CD14-positive monocyte (primary cell): Measurements from ENCODE around the gene APBA2. TPM values are rescaled to one million over a fixed set of nuclear protein-coding genes. Genes with fewer than 3 reads are reported as not detected.

Source experiments
- DNase-seq, 3 donors: peaks; one replicate each; pipeline ENCODE4 v3.0.0-alpha.2; 2011 to 2022
- H2AFZ ChIP-seq: 2 replicates; pipeline ENCODE4 v1.6.0; 2012; ENCODE audit warnings: mild to moderate bottlenecking, low read depth, low read length, inconsistent platforms; ENCODE audit not compliant: insufficient read depth, poor library complexity, severe bottlenecking
- H3K27ac ChIP-seq, 2 donors: 1 replicate in 1 of 2; 2 replicates in 1 of 2; pipeline ENCODE4 v1.5.1; 2012 to 2013; ENCODE audit warnings: low read length in 2 of 2, control low read depth in 1 of 2, inconsistent platforms in 1 of 2, low read depth in 1 of 2, mild to moderate bottlenecking in 1 of 2
- H3K27me3 ChIP-seq, 2 donors: one replicate each; pipeline versions ENCODE4 v1.6.0 to v1.6.1; 2011 to 2013; ENCODE audit warnings: low read length in 2 of 2; ENCODE audit not compliant: control insufficient read depth in 2 of 2, insufficient read depth in 2 of 2
- H3K36me3 ChIP-seq, 2 donors: replicated peaks in 1 of 2; 1 replicate in 1 of 2; 2 replicates in 1 of 2; pipeline versions ENCODE4 v1.5.1 to v1.6.1; 2012 to 2013; ENCODE audit warnings: low read length in 2 of 2, control low read depth in 1 of 2, inconsistent platforms in 1 of 2, mild to moderate bottlenecking in 1 of 2; ENCODE audit not compliant: insufficient read depth in 2 of 2, control insufficient read depth in 1 of 2
- H3K4me1 ChIP-seq, 2 donors: 1 replicate in 1 of 2; 2 replicates in 1 of 2; pipeline versions ENCODE4 v1.5.1 to v1.6.1; 2012 to 2013; ENCODE audit warnings: low read length in 2 of 2, control low read depth in 1 of 2, inconsistent platforms in 1 of 2, mild to moderate bottlenecking in 1 of 2, moderate library complexity in 1 of 2; ENCODE audit not compliant: insufficient read depth in 2 of 2, control insufficient read depth in 1 of 2
- H3K4me2 ChIP-seq: replicated peaks from 2 replicates; pipeline ENCODE3; 2012; ENCODE audit warnings: low read length, moderate library complexity, mild to moderate bottlenecking; ENCODE audit not compliant: poor library complexity, severe bottlenecking; ENCODE audit errors: extremely low read depth
- H3K4me3 ChIP-seq, 3 experiments: fragments of 200-600 bp in 1 of 3; sonication (generic) in 1 of 3; replicated peaks in 1 of 3; 1 replicate in 2 of 3; 2 replicates in 1 of 3; pipeline ENCODE4 v1.5.1; 2011 to 2013; ENCODE audit warnings: low read length in 3 of 3, mild to moderate bottlenecking in 3 of 3, control low read depth in 2 of 3, low read depth in 2 of 3, inconsistent platforms in 1 of 3, moderate library complexity in 1 of 3
- H3K79me2 ChIP-seq: 2 replicates; pipeline ENCODE4 v1.6.0; 2012; ENCODE audit warnings: mild to moderate bottlenecking, control low read depth, inconsistent platforms, low read length, moderate library complexity; ENCODE audit not compliant: insufficient read depth
- H3K9ac ChIP-seq: 2 replicates; pipeline ENCODE4 v1.6.0; 2017; ENCODE audit warnings: low read length, mild to moderate bottlenecking; ENCODE audit not compliant: insufficient read depth, poor library complexity, severe bottlenecking
- H3K9me3 ChIP-seq, 2 donors: replicated peaks in 1 of 2; 1 replicate in 1 of 2; 2 replicates in 1 of 2; pipeline versions ENCODE4 v1.5.1 to v1.6.1; 2012 to 2013; ENCODE audit warnings: low read length in 2 of 2, control low read depth in 1 of 2; ENCODE audit not compliant: control insufficient read depth in 1 of 2, insufficient read depth in 1 of 2
- H4K20me1 ChIP-seq: 2 replicates; pipeline ENCODE4 v1.6.0; 2012; ENCODE audit warnings: mild to moderate bottlenecking, low read length, control low read depth, moderate library complexity; ENCODE audit not compliant: insufficient read depth
- H3K27ac Mint-ChIP-seq, 7 donors: one replicate each; pipeline ENCODE4 v1.8.0; 2020; ENCODE audit warnings: mild to moderate bottlenecking in 7 of 7, mixed read lengths in 7 of 7, moderate library complexity in 6 of 7, inconsistent platforms in 2 of 7
- H3K27me3 Mint-ChIP-seq, 3 donors: one replicate each; pipeline ENCODE4 v1.8.0; 2021 to 2022; ENCODE audit warnings: low read depth in 3 of 3, mild to moderate bottlenecking in 3 of 3, mixed read lengths in 3 of 3, moderate library complexity in 3 of 3, inconsistent platforms in 1 of 3
- H3K36me3 Mint-ChIP-seq, 2 donors: one replicate each; pipeline ENCODE4 v1.8.0; 2020; ENCODE audit warnings: mixed read lengths in 2 of 2, inconsistent platforms in 1 of 2, mild to moderate bottlenecking in 1 of 2
- H3K4me1 Mint-ChIP-seq: one replicate; pipeline ENCODE4 v1.8.0; 2020; ENCODE audit warnings: mild to moderate bottlenecking, mixed read lengths
- H3K4me3 Mint-ChIP-seq, 2 donors: one replicate each; pipeline ENCODE4 v1.8.0; 2020; ENCODE audit warnings: mild to moderate bottlenecking in 2 of 2, mixed read lengths in 2 of 2, moderate library complexity in 1 of 2
- H3K9me3 Mint-ChIP-seq, 7 donors: one replicate each; pipeline ENCODE4 v1.8.0; 2020 to 2022; ENCODE audit warnings: mixed read lengths in 7 of 7, mild to moderate bottlenecking in 6 of 7, moderate library complexity in 6 of 7, inconsistent platforms in 2 of 7
- CTCF ChIP-seq: fragments of 200-600 bp; IDR thresholded peaks from one replicate; pipeline ENCODE4 v1.8.0; 2022; ENCODE audit warnings: antibody characterized with exemption, mild to moderate bottlenecking
- WGBS: methylation state at CpG from one replicate; pipeline ENCODE4 v1.1.5; 2013; ENCODE audit warnings: missing lambda C conversion rate; ENCODE audit not compliant: insufficient coverage; 5-methylcytosine and 5-hydroxymethylcytosine counted together
- intact Hi-C, 2 donors: fragments of 100-400 bp; cut with micrococcal nuclease; formaldehyde crosslinking; loops; one replicate each; pipeline versions ENCODE4 v1.15.0 to v1.15.1; 2023
- polyA plus RNA-seq, 3 donors: library from polyadenylated mRNA; depleted of rRNA in 1 of 3; unstranded in 2 of 3; stranded (reverse) in 1 of 3; fragments of 300-500 nt in 2 of 3; fragments of >200 nt in 1 of 3; fragmentation: Illumina TruSeq in 2 of 3; gene quantifications; 1 replicate in 2 of 3; 2 replicates in 1 of 3; pipeline ENCODE4 v1.2.3, GENCODE V29; 2012 to 2021

APBA2 gene
- polyA plus RNA-seq, 3 donors: 0.30 TPM; not detected in 2

DNA sequence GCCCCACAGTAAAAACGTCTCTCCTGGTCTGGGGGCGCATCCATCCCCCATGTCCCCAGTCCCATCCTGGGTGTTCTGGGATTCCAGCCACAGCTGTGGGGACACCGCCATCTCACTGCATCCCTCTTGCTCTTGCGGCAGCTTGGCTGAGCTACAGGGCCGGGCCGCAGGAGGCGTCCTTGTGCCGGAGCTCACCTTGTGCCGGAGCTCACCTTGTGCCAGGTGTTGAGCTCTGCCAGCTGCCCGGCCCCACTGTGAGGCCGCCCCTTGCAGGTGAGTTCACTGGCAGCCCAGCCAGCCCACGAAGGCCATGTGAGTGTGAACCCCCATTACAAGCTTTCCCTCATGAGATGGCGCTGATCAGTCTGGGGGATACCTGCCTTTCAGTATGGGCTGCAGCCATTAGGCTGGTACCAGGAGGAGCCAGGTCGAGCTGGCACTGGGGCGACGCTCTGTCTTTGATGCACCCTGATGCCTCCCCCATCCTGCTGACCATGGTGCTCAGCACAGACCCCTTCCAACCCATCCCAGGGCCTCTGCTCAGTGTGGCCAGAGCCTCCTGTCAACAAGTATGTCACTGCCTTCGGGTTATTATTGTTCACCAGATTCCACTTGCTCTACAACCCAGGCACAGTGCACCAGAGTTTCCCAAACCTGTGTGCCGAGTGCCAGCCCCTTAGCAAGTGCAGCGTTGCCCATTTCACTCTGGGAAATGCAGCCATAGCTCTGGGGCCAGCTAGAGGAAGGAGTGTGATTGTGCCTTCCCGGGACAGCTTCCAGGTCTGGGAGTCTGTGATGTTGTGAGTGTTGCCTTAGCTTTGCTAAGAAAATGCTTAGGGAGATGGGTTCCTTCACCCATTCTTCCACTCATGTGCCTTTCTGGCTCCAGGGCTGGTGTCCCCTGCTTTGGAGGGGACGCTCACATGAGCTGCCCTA, 105.7 kb downstream of the APBA2 start:
- H3K27ac Mint-ChIP-seq: no peak overlapping the region
- H3K4me1 ChIP-seq: peaks cover 28% of the 10 kb centered on the region in 2 donors
- no peak overlapping the region for H3K9ac ChIP-seq
- H3K36me3 ChIP-seq: no peaks in the 10 kb centered on the region
- no peaks in the 10 kb centered on the region for H3K36me3 Mint-ChIP-seq
- H3K4me3 Mint-ChIP-seq: no peak overlapping the region
- no peak overlapping the region for H3K27ac ChIP-seq
- H3K4me2 ChIP-seq: no peak overlapping the region
- H3K79me2 ChIP-seq: no peaks in the 10 kb centered on the region
- H3K27me3 Mint-ChIP-seq: peaks cover under 1 to 3% (median 1%) of the 10 kb centered on the region in 3 donors
- peaks cover 0 to 7% (median 0%) of the 10 kb centered on the region in 7 donors for H3K9me3 Mint-ChIP-seq
- H2AFZ ChIP-seq: no peak overlapping the region
- no peaks in the 10 kb centered on the region for H3K27me3 ChIP-seq
- no peak for DNase-seq
- peaks cover 32% of the 10 kb centered on the region for H3K4me1 Mint-ChIP-seq
- no peak for TF ChIP-seq CTCF
- intact Hi-C loops: no loop called here
- no peak overlapping the region for H3K4me3 ChIP-seq
- H3K9me3 ChIP-seq: no peaks in the 10 kb centered on the region
- no peaks in the 10 kb centered on the region for H4K20me1 ChIP-seq
- WGBS: 94% methylated on average over 19 of the region's 21 CpGs

DNA sequence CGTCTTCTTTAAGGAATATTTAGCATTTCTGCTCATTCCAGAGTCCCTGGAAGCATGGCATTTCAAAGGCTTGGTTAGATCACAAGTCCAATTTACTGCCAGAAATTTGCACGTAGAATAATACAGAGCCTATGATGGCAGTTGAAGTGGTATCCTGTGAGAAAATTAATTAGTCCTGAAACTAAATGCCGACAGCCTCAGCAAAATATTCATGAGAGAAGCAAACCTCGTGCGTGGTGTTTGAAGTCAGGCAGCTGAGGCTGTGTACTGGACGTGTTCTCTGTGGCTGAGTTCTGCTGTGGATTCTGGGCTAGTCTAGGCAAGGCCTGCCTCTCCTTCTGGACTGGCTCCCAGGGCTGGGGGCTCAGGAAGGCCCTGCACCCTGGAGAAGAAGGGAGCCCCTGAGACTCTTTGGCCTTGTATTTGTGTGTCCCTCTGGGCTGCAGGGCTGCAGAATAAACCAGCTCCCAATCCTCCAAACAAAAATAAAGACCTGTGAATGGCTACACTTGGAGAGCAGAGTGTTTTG, 106.6 kb downstream of the APBA2 start:
- no peak overlapping the region for H3K4me3 ChIP-seq
- H4K20me1 ChIP-seq: no peaks in the 10 kb centered on the region
- no peak for TF ChIP-seq CTCF
- no peaks in the 10 kb centered on the region for H3K36me3 Mint-ChIP-seq
- H3K4me1 Mint-ChIP-seq: peaks cover 32% of the 10 kb centered on the region
- no peak overlapping the region for H2AFZ ChIP-seq
- no peaks in the 10 kb centered on the region for H3K79me2 ChIP-seq
- no peaks in the 10 kb centered on the region for H3K27me3 ChIP-seq
- peaks cover 0 to 3% (median 0%) of the 10 kb centered on the region in 7 donors for H3K9me3 Mint-ChIP-seq
- DNase-seq: no peak
- no peak overlapping the region for H3K9ac ChIP-seq
- intact Hi-C loops: no loop called here
- no peak overlapping the region for H3K4me2 ChIP-seq
- no peak overlapping the region for H3K27ac ChIP-seq
- 100% methylated on average over 5 of the region's 6 CpGs for WGBS
- no peak overlapping the region for H3K4me3 Mint-ChIP-seq
- peaks cover 28% of the 10 kb centered on the region in 2 donors for H3K4me1 ChIP-seq
- H3K9me3 ChIP-seq: no peaks in the 10 kb centered on the region
- H3K27me3 Mint-ChIP-seq: peaks cover 1 to 3% (median 2%) of the 10 kb centered on the region in 3 donors
- H3K27ac Mint-ChIP-seq: no peak overlapping the region
- H3K36me3 ChIP-seq: no peaks in the 10 kb centered on the region
